ENCODE results near the gene CHRM4.

- TF ChIP-seq, protein P1, sequence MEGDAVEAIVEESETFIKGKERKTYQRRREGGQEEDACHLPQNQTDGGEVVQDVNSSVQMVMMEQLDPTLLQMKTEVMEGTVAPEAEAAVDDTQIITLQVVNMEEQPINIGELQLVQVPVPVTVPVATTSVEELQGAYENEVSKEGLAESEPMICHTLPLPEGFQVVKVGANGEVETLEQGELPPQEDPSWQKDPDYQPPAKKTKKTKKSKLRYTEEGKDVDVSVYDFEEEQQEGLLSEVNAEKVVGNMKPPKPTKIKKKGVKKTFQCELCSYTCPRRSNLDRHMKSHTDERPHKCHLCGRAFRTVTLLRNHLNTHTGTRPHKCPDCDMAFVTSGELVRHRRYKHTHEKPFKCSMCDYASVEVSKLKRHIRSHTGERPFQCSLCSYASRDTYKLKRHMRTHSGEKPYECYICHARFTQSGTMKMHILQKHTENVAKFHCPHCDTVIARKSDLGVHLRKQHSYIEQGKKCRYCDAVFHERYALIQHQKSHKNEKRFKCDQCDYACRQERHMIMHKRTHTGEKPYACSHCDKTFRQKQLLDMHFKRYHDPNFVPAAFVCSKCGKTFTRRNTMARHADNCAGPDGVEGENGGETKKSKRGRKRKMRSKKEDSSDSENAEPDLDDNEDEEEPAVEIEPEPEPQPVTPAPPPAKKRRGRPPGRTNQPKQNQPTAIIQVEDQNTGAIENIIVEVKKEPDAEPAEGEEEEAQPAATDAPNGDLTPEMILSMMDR (conservative IDR thresholded peaks at IDR 0.05), result no peak
- TF ChIP-seq EZH2 (IDR thresholded peaks at IDR 0.05; ENCODE audit: low read depth), result no peak
These were observed 46.4 kb downstream of the CHRM4 start for GRCh38 chr11:46345131-46345597.

Data from PC-9 (cell line).